Urinary bladder (tissue), 4 donors: Measurements from ENCODE around the gene ASB18. TPM values are rescaled to one million over a fixed set of nuclear protein-coding genes. Genes with fewer than 3 reads are reported as not detected.

Experiments used
- DNase-seq: peaks from one replicate; pipeline ENCODE4 v3.0.0-alpha.2; 2015; ENCODE audit errors: extremely low spot score
- H3K27ac ChIP-seq: one replicate; pipeline ENCODE4 v1.5.1; 2013; ENCODE audit warnings: low read depth, mild to moderate bottlenecking, moderate library complexity
- H3K36me3 ChIP-seq: one replicate; pipeline ENCODE4 v1.6.1; 2013; ENCODE audit warnings: mild to moderate bottlenecking, moderate library complexity; ENCODE audit not compliant: insufficient read depth
- H3K4me1 ChIP-seq: one replicate; pipeline ENCODE4 v1.6.1; 2013; ENCODE audit warnings: mild to moderate bottlenecking, moderate library complexity; ENCODE audit not compliant: insufficient read depth
- H3K4me3 ChIP-seq: one replicate; pipeline ENCODE4 v1.5.1; 2013; ENCODE audit warnings: low read depth, low read length
- WGBS: extraction: QIAGEN DNeasy Blood & Tissue Kit; methylation state at CpG from one replicate; pipeline ENCODE4 v1.1.7; 2013; 5-methylcytosine and 5-hydroxymethylcytosine counted together
- polyA plus RNA-seq: library from polyadenylated mRNA; stranded (reverse); fragments of 200-250 nt; gene quantifications from one replicate; pipeline ENCODE4 v1.2.3, GENCODE V29; 2013
- total RNA-seq: library from RNA; depleted of rRNA; stranded (reverse); fragments of >200 nt; gene quantifications from one replicate; pipeline ENCODE4 v1.2.3, GENCODE V29; 2014
- donor health status: healthy with polysubstance abuse.
- donor health status: healthy.

ASB18 gene
- total and polyA plus RNA-seq, 2 donors = not detected

- WGBS = 83% methylated on average over 5 of the region's 5 CpGs
- Histone ChIP-seq H3K36me3 (no peaks in the 10 kb centered on the region), H3K4me1 (no peaks in the 10 kb centered on the region), H3K27ac (no peak overlapping the region), H3K4me3 (no peak overlapping the region)
- no peak for DNase-seq
Observed at GRCh38 chr2:236244256-236244655, 19.9 kb downstream of the ASB18 start.

- 89% methylated on average over 8 of the region's 8 CpGs for WGBS
- Histone ChIP-seq H3K27ac (no peak overlapping the region), H3K36me3 (no peaks in the 10 kb centered on the region), H3K4me3 (no peak overlapping the region), H3K4me1 (no peaks in the 10 kb centered on the region)
- no peak for DNase-seq
Observed at GRCh38 chr2:236242057-236242495, 22.1 kb downstream of the ASB18 start.

DNA sequence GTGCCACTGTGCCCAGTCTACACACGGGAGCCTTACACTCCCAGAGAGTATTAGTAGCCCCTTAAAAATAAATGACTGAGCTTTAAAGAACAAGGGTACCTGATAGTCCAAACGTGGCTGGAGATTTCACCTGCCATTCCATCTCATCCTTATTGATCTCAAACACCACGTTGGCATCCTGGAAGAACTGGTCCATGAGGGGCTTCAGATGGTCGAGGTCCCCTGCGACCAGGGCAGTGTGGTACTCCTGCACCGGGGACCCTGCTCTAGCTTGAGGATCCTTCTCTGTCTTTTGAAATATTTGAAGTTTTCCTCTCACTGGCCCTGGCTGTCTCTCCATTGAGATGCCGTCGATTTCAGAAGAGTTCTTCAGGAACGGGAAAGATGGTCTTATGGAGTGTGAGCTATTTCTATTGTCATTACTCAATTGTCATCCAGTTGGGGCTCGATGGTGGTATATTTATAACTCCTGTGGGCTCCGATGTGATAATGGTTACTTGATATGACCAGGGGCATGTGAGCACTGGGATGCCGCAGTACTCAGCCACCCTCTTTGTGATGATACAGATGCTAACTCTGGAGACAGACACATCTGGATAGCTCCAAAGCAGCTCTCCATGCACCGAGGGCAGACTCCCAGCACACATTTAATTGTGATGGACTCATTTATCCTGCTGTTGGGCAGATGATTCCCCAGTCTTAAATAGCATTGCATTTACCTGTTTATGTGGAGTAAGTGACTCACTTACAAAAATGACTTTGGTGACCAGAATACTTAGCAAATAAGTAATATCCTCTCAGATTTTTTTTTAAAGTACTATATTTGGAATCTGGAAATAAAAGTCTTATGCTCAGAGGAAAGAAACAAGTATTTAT, 22.8 kb downstream of the ASB18 start:
- no peaks in the 10 kb centered on the region for H3K4me1 ChIP-seq
- H3K27ac ChIP-seq = no peak overlapping the region
- H3K36me3 ChIP-seq = no peaks in the 10 kb centered on the region
- WGBS = 83% methylated on average over 13 of the region's 13 CpGs
- no peak for DNase-seq
- no peak overlapping the region for H3K4me3 ChIP-seq

- Histone ChIP-seq H3K4me1 (no peaks in the 10 kb centered on the region), H3K4me3 (no peak overlapping the region), H3K36me3 (no peaks in the 10 kb centered on the region), H3K27ac (no peak overlapping the region)
- WGBS = 51% methylated on average over 15 of the region's 15 CpGs
- no peak for DNase-seq
Observed at GRCh38 chr2:236240228-236240990, 23.8 kb downstream of the ASB18 start.

- no peaks in the 10 kb centered on the region for H3K4me1 ChIP-seq
- no peak overlapping the region for H3K4me3 ChIP-seq
- H3K36me3 ChIP-seq = no peaks in the 10 kb centered on the region
- WGBS = 72% methylated on average over 17 of the region's 17 CpGs
- no peak overlapping the region for H3K27ac ChIP-seq
- DNase-seq = no peak
Observed at GRCh38 chr2:236239276-236240065, 24.7 kb downstream of the ASB18 start.

DNA sequence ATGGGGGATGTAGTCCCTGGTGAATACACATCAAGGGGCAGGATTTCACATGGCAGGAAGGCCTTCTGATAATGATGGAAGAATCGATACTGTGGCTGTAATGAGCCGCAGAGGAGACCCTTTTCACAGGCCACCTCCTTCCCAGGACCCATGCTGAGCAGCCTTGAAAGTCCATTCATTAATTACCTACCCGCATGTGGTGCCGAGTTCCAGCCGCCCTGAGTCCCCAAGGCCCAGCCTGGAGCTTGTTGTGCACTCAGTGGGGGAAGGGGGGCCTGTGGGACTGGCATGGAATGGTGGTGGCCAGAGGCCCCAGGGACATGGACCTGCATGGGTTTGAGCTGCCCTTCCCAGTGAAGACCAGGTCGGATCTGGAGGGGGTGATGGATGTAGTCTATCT, 25.5 kb downstream of the ASB18 start:
- WGBS = 78% methylated on average over 6 of the region's 6 CpGs
- H3K4me3 ChIP-seq = no peak overlapping the region

GRCh38 chr2:236237468-236238190, 26.6 kb downstream of the ASB18 start:
- H3K4me1 ChIP-seq = no peaks in the 10 kb centered on the region
- 12% methylated on average over 64 of the region's 64 CpGs for WGBS
- no peaks in the 10 kb centered on the region for H3K36me3 ChIP-seq
- DNase-seq = no peak
- peak overlapping the region; percentile 23 for H3K4me3 ChIP-seq
- H3K27ac ChIP-seq = no peak overlapping the region

More for the DNA sequence above, 25.5 kb downstream of the ASB18 start:
- Histone ChIP-seq H3K27ac (no peak overlapping the region), H3K4me1 (no peaks in the 10 kb centered on the region), H3K36me3 (no peaks in the 10 kb centered on the region)
- no peak for DNase-seq

GRCh38 chr2:236236559-236237452, 27.4 kb downstream of the ASB18 start:
- no peak for DNase-seq
- Histone ChIP-seq H3K27ac (no peak overlapping the region), H3K36me3 (no peaks in the 10 kb centered on the region), H3K4me3 (peak overlapping the region; percentile 23), H3K4me1 (no peaks in the 10 kb centered on the region)
- WGBS = 2% methylated on average over 73 of the region's 73 CpGs

GRCh38 chr2:236229186-236229585, 35.0 kb downstream of the ASB18 start:
- H3K27ac ChIP-seq = no peak overlapping the region
- no peaks in the 10 kb centered on the region for H3K4me1 ChIP-seq
- DNase-seq = no peak
- no peaks in the 10 kb centered on the region for H3K36me3 ChIP-seq
- no peak overlapping the region for H3K4me3 ChIP-seq

- no peaks in the 10 kb centered on the region for H3K36me3 ChIP-seq
- WGBS = 62% methylated on average over 2 of the region's 2 CpGs
- DNase-seq = no peak
- H3K4me3 ChIP-seq = no peak overlapping the region
- no peak overlapping the region for H3K27ac ChIP-seq
- no peaks in the 10 kb centered on the region for H3K4me1 ChIP-seq
Observed at GRCh38 chr2:236223675-236224074, 40.5 kb downstream of the ASB18 start.

GRCh38 chr2:236221798-236222197, 42.4 kb downstream of the ASB18 start:
- H3K36me3 ChIP-seq = no peaks in the 10 kb centered on the region
- no peak overlapping the region for H3K4me3 ChIP-seq
- no peak for DNase-seq
- no peaks in the 10 kb centered on the region for H3K4me1 ChIP-seq
- WGBS = 88% methylated on average over 8 of the region's 8 CpGs
- H3K27ac ChIP-seq = no peak overlapping the region

GRCh38 chr2:236219411-236219810, 44.8 kb downstream of the ASB18 start:
- no peak for DNase-seq
- Histone ChIP-seq H3K4me3 (no peak overlapping the region), H3K36me3 (no peaks in the 10 kb centered on the region), H3K27ac (no peak overlapping the region), H3K4me1 (no peaks in the 10 kb centered on the region)
- WGBS = 83% methylated on average over 3 of the region's 3 CpGs
